Sciatic nerve (tissue), 2 donors: Measurements from ENCODE around the gene ST7L. TPM values are rescaled to one million over a fixed set of nuclear protein-coding genes. Genes with fewer than 3 reads are reported as not detected.

Experiments used
- ATAC-seq: fragments of 200-7000 bp; cut with Tn5 transposase; one replicate; pipeline ENCODE4 v1.9.1; 2020; ENCODE audit warnings: mild to moderate bottlenecking, moderate library complexity
- DNase-seq: peaks from one replicate; pipeline ENCODE4 v3.0.0-alpha.2; 2020; ENCODE audit warnings: low spot score
- intact Hi-C: fragments of 100-400 bp; cut with DNase I; formaldehyde crosslinking; loops from one replicate; pipeline ENCODE4 v1.14.2; 2022
- total RNA-seq: library from RNA; stranded (reverse); fragmentation: NEBNext Ultra II Directional; extraction: Animal tissue kit (Norgen Biotek cat#: 25700); gene quantifications from one replicate; pipeline ENCODE4 v1.2.1, GENCODE V29; 2021
- donor health status: DM: no; HTN: no; CAD: no.
- donor health status: DM: no; HTN: no; CAD: no.

Gene ST7L
- total RNA-seq, 1 donor from 2014 or later, result 29.7 TPM

- no peak for DNase-seq
- no peak for ATAC-seq
- intact Hi-C loops, result no loop called here
These were observed 60.3 kb downstream of the ST7L start for GRCh38 chr1:112558634-112559033.

- intact Hi-C loops, result no loop called here
- ATAC-seq (no peak), DNase-seq (no peak)
These were observed 61.6 kb downstream of the ST7L start for GRCh38 chr1:112557385-112557784.

GRCh38 chr1:112554411-112554810 is 64.5 kb downstream of the ST7L start:
- intact Hi-C loops, result no loop called here
- ATAC-seq (no peak), DNase-seq (no peak)

- no peak for DNase-seq
- ATAC-seq, result no peak
- intact Hi-C loops, result no loop called here
These were observed 69.4 kb downstream of the ST7L start for GRCh38 chr1:112549590-112549989.

- no peak for ATAC-seq
- intact Hi-C loops, result no loop called here
- no peak for DNase-seq
These were observed 70.4 kb downstream of the ST7L start for GRCh38 chr1:112548547-112548946.

- DNase-seq, result no peak
- no peak for ATAC-seq
- intact Hi-C loops, result no loop called here
These were observed 72.9 kb downstream of the ST7L start for GRCh38 chr1:112546076-112546475.

GRCh38 chr1:112544751-112545150 is 74.2 kb downstream of the ST7L start:
- intact Hi-C loops, result no loop called here
- ATAC-seq (no peak), DNase-seq (no peak)

- DNase-seq, result no peak
- no peak for ATAC-seq
- intact Hi-C loops, result no loop called here
These were observed 74.8 kb downstream of the ST7L start for GRCh38 chr1:112544011-112544688.

- ATAC-seq, result no peak
- no peak for DNase-seq
- intact Hi-C loops, result no loop called here
These were observed 76.6 kb downstream of the ST7L start for GRCh38 chr1:112542206-112542973.

GRCh38 chr1:112541299-112541698 is 77.6 kb downstream of the ST7L start:
- DNase-seq (no peak), ATAC-seq (no peak)
- intact Hi-C loops, result no loop called here

GRCh38 chr1:112540226-112540794 is 78.6 kb downstream of the ST7L start:
- intact Hi-C loops, result no loop called here

GRCh38 chr1:112538883-112539282 is 80.1 kb downstream of the ST7L start:
- intact Hi-C loops, result no loop called here
- ATAC-seq (no peak), DNase-seq (no peak)

More at GRCh38 chr1:112540226-112540794, 78.6 kb downstream of the ST7L start:
- no peak for DNase-seq
- ATAC-seq, result no peak

- DNase-seq (no peak), ATAC-seq (no peak)
- intact Hi-C loops, result no loop called here
These were observed 81.5 kb downstream of the ST7L start for GRCh38 chr1:112537456-112537855.

GRCh38 chr1:112536561-112536960 is 82.4 kb downstream of the ST7L start:
- intact Hi-C loops, result no loop called here
- ATAC-seq (no peak), DNase-seq (no peak)

GRCh38 chr1:112533029-112533428 is 85.9 kb downstream of the ST7L start:
- DNase-seq, result no peak
- intact Hi-C loops, result no loop called here
- no peak for ATAC-seq

- no peak for ATAC-seq
These were observed 86.9 kb downstream of the ST7L start for GRCh38 chr1:112532064-112532463.

GRCh38 chr1:112530832-112531231 is 88.1 kb downstream of the ST7L start:
- DNase-seq, result no peak
- intact Hi-C loops, result no loop called here
- no peak for ATAC-seq

More at GRCh38 chr1:112532064-112532463, 86.9 kb downstream of the ST7L start:
- no peak for DNase-seq
- intact Hi-C loops, result no loop called here

- intact Hi-C loops, result no loop called here
- ATAC-seq (no peak), DNase-seq (no peak)
These were observed 89.6 kb downstream of the ST7L start for GRCh38 chr1:112529301-112529700.

- intact Hi-C loops, result no loop called here
- ATAC-seq, result no peak
- DNase-seq, result no peak
These were observed 90.9 kb downstream of the ST7L start for GRCh38 chr1:112528076-112528475.

GRCh38 chr1:112527266-112528010 is 91.5 kb downstream of the ST7L start:
- ATAC-seq (no peak), DNase-seq (no peak)
- intact Hi-C loops, result no loop called here
